Renal cortical epithelial cell (primary cell): Measurements from ENCODE around the gene AFAP1. TPM values are rescaled to one million over a fixed set of nuclear protein-coding genes. Genes with fewer than 3 reads are reported as not detected.
A peak's percentile ranks its signal among the peaks of the same experiment; 100 is the strongest.
"Not testable (repeated sequence)": the region's sequence is repeated elsewhere in the genome, so short reads cannot be mapped to it uniquely, and the experiment has no call there.

Source experiments
- DNase-seq: peaks from one replicate; pipeline ENCODE4 v3.0.0-alpha.2; 2011; ENCODE audit warnings: low read depth
- total RNA-seq: library from RNA; depleted of rRNA; stranded (reverse); fragments of >200 nt; gene quantifications from 2 replicates; pipeline ENCODE4 v1.2.3, GENCODE V29; 2014

The AFAP1 gene
- total RNA-seq, 1 donor from 2014 or later, result 27.2 TPM

GRCh38 chr4:7918187-7918586, 21.5 kb downstream of the AFAP1 start:
- not testable (repeated sequence) for DNase-seq

DNA sequence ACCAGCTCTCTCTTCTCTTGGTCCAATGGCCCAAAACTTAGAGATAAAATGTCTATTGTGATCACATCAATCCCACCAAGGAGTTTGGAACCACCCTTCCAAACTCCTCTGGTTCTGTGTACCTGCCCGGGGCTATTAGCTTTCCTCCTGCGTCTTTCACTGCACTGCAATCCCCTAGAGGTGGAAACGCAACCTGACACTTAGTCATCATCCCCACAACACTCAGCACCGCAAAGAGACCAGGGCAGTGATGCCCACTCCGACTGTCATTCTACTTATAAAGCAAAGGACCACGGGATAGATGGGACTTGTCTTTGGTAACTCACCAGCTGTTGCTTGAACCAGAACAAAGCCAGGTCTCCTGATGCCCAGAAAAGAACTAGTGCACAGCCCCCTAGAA, 22.0 kb downstream of the AFAP1 start:
- DNase-seq, result no peak

DNA sequence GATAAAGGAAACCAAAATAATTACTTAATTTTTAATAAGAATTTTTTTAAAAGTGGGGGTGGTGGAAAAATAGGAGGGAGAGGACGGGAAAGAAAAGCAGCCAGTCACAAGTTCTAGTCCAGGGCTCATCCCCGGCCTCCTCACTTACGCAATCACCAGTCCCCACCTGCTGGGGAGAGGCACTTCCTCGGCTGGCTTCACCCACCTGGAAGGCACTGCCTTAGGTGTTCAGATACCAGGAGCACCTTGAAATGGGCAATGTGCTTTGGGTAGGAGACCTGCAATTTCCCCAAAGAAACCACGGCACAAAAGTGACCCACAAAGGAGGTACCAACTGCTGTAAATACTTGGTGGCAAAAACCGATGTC, 23.8 kb downstream of the AFAP1 start:
- DNase-seq, result no peak

DNA sequence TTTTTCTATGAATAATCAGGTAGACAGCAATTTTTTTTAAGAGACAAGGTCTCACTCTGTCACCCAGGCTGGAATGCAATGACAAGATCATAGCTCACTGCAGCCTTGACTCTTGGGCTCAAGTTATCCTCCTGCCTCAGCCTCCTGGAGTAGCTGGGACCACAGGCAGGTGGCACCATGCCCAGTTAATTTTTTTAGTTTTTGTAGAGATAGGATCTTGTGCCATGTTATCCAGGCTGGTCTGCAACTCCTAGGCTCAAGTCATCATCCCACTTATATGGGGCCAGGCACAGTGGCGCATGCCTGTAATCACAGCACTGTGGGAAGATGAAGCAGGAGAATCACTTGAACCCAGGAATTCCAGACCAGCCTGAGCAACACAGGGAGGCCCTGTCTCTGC, 26.8 kb downstream of the AFAP1 start:
- DNase-seq, result no peak

DNA sequence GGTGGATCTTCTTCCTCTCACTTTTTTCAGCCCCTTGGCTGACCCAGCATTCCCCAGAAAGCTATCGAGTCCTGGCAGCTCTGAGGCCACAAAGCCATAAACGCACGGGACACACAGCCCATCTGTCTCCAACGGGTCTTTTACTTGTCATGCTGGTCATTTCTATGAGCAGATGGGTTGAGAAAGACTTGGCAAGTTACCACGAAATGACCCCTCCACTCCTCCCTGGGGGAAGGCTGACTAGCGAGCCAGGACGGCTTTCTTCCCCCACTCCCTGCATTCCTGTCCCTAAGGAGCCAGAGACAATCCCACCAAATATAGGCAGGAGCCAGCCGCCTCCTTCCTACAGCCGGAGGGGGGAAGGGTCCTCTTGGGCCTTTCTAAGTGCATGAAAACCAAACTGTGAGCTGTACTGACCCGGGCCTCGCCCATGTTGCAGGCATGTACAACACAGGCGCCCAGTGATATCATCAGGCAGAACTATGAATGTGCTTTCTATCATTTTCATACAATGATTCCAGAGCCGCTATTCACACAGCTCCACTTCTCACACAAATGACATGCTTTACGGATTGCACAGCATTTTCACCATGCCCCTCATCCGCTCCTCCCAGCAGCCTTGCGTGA, 28.6 kb downstream of the AFAP1 start:
- DNase-seq, result no peak

DNA sequence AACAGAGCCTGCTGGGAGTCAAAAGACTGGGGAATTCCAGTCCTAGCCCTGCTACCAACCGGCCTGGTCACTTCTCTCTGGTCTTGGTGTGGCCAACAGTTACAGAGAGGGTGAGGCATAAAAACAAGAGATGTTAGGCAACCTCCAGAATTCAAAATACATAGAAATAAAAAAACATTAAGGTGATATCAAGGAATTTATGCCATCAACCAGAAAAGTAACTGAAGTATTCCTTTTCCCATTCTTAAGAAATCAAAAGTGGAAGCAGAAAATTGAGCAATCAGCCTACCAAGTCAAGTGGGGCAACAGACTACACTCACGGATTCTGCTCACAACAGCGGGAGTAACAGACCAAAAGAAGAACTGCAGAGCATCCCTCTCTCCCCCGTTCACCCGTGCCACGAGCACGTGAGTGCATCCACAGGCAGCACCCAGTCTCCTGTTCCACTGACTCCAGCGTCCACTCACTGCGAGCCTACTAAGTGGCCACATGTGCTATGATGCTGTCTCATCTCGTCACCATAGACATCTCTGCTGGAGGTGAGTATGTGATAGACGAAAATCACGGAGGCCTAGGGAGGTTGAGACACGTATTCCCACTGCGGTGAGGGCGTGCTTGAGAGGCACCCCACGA, 29.3 kb downstream of the AFAP1 start:
- DNase-seq, result peak; percentile 34

GRCh38 chr4:7909463-7910262, 30.0 kb downstream of the AFAP1 start:
- no peak for DNase-seq

DNA sequence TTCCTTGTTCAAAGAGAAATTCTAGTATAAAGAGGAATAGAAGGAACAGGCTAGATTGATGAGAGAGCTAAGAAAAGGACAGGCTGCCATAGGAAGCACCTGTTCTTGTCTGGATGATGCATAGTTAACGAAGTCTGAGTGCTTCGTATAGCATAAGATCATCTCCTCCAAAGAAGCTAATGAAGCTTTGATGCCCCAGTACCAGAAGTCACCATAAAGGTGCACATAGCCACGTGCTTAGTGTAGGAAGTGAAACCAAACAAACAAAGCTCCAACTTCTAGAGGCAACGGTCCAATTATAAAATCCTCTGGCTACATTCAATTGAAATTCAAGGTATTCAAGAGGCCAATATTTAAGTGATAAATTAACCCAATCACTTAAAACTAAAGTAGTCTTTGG, 31.0 kb downstream of the AFAP1 start:
- no peak for DNase-seq

DNA sequence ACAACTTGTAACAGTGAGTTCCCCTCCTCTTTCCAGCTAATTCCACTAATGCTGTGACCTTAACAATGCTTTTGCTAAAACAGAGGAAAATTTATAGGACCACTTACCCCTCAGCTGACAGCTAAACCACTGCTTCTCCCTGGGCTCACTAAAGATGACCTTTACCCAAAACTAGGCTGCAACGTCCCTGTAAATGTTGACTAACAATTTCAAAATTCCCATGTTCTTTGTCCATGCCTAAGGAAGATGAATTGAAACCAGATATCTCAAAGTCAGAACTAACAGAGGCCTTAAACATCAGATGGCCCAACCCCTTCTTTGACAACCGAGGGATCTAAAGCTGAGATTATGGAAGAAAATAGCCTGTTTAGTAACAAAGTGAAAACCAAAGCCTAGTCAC, 32.5 kb downstream of the AFAP1 start:
- no peak for DNase-seq

DNA sequence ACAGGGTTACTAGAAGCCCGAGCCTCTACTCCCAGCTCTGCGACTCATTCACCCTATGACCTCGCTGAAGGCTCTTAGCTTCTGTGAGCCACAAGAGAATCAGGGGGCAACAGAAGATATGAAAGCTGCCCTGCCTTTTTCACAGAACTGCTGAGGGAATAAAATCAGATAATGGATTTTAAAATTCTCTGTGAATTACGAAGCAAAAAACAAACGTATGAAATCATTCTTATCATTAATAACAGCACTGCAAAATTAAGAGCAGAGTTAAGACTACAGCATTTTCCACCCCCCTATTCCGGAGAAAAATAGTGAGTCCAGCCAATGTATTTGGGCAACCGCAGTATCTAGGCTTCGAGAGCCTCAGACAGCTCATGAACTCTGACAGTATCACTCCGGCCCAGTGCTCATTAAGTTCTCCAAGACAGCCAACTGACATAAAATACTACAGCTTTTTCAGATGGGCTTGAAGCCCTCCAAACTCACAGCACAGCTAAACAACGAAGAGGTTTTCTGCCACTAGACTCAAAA, 33.4 kb downstream of the AFAP1 start:
- DNase-seq, result no peak

GRCh38 chr4:7904952-7905915, 34.4 kb downstream of the AFAP1 start:
- DNase-seq, result peak; percentile 43

DNA sequence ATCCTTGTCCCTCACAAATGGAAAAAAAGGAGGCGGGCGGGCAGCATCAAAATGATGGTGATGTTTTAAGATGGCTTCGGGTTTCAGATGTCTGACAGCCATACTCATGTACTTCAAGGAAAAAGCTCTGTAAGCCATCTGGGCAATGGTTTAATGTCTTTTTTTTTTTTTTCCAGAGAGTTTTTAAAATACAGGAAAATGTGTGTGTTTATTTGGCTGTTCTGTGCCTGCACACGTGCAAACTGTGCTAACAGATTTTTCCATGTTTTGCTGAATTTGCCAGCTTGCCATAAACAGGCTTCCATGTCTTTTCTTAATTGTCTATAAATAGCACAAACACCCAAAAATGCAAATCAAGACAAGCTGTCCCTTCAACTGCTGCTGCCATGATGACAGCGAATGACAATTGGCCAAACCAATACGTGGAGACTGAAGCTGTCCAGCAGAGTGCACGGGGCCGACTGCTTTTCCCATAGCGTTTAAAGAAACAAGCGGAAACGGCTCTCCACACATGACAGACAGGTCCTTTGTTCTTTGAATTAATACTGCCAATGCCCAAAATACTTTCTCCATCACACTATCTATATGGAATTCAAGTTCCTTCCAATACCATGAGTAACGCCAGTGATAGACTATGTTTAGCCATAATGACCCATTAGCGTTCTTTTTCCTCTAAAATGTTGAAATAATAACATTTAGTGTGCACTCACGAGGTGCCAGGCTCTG, 35.7 kb downstream of the AFAP1 start:
- no peak for DNase-seq

GRCh38 chr4:7902826-7903225, 36.8 kb downstream of the AFAP1 start:
- DNase-seq, result no peak

DNA sequence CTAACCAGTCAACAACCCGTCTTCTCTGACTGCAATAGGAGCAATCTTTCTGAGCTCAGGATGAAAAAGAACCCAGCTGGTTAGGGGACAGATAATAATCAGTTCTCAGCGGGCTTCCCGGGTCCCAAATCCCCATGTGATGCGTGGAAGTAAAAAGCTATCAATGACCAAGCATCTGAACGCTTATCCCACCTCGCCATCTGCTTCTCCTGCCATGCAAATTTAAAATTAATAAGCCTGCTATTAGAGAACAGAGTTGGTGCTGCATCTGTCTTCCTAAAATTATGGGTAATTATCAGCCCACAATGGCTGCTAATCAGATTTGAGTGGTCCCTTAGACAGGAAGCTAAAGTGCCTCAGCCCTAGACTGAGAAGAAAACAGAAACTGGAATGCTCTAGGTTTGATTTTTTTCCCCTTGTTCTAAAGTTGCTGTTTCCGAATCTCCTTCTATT, 37.5 kb downstream of the AFAP1 start:
- DNase-seq, result no peak

- no peak for DNase-seq
Measured at GRCh38 chr4:7901311-7901885, 38.3 kb downstream of the AFAP1 start.

GRCh38 chr4:7900334-7900909, 39.2 kb downstream of the AFAP1 start:
- DNase-seq, result no peak

DNA sequence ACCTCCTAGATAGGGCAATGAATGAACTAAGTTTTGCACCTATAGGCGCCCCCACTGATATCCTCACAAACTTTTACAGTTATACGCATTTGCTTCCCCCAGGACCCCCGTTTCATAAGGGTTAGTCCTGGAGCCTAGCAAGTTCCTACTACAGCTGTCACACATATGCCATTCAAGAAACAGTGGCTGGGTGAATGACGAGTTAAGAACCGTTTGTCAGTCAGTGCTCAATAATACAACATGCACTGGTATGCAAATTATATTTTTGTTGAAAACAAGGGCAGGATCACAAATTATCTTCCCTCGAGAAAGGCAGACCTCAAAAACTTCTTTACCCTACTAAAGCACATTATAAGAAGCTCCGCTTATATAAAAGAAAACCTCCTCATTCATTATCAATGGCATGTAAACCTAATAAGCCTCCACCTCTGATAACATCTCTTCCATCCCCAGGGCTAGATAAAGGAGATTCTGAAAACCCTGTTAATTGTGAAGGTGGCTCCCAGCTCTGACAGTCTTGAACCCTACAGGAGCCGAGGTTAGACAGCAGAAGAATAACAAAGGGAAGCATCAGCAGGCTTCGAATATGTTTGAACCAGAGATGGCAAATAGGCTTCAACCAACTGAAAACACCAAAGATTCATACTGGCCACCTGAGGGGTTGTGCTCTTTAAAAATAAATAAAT, 40.3 kb downstream of the AFAP1 start:
- DNase-seq, result no peak

DNA sequence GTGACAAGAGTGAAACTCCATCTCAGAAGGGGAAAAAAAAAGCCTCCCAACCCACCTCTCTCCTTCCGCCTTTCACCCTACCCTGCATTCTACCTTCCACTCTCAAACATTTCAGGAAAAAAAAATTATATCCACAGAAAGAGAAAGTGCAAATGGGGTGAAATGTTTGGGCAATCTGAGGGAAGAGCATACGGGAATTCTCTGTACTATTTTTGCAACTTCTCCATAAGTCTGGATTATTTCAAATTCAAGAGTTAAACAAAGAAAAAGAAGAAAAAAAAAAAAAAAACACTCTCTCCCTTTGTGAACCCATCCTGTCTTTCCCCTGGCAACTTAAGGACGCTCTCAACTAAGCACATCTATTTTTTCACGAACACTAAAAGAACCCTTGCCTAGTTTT, 41.3 kb downstream of the AFAP1 start:
- no peak for DNase-seq

GRCh38 chr4:7897811-7898210, 41.9 kb downstream of the AFAP1 start:
- no peak for DNase-seq
